Sigmoid colon (tissue), 7 donors: Measurements from ENCODE around the gene CPEB3. TPM values are rescaled to one million over a fixed set of nuclear protein-coding genes. Genes with fewer than 3 reads are reported as not detected.

Source experiments
- DNase-seq: peaks from one replicate; pipeline ENCODE4 v3.0.0-alpha.2; 2019
- H3K27ac ChIP-seq, 4 donors: fragments of 200-600 bp; sonication (generic); one replicate each; pipeline ENCODE4 v1.5.1; 2016 to 2019; ENCODE audit warnings: mild to moderate bottlenecking in 1 of 4
- H3K27me3 ChIP-seq, 3 donors: fragments of 200-600 bp; sonication (generic); one replicate each; pipeline ENCODE4 v1.5.1; 2019; ENCODE audit warnings: mild to moderate bottlenecking in 1 of 3
- H3K36me3 ChIP-seq, 4 donors: fragments of 200-600 bp; sonication (generic); one replicate each; pipeline ENCODE4 v1.5.1; 2016 to 2019
- H3K4me1 ChIP-seq, 4 donors: fragments of 200-600 bp; sonication (generic); one replicate each; pipeline ENCODE4 v1.5.1; 2017 to 2019
- H3K4me3 ChIP-seq, 4 donors: fragments of 200-600 bp; sonication (generic); one replicate each; pipeline ENCODE4 v1.5.1; 2017 to 2019; ENCODE audit warnings: mild to moderate bottlenecking in 2 of 4, moderate library complexity in 1 of 4
- H3K9me3 ChIP-seq, 4 donors: fragments of 200-600 bp in 3 of 4; sonication (generic) in 3 of 4; one replicate each; pipeline versions ENCODE4 v1.5.1 to v1.6.1; 2013 to 2019
- CTCF ChIP-seq, 4 experiments: fragments of 450-650 bp in 3 of 4; fragments of 200-600 bp in 1 of 4; IDR thresholded peaks; one replicate each; pipeline ENCODE4 v1.5.1; 2016 to 2019; ENCODE audit warnings: antibody characterized with exemption in 4 of 4, mild to moderate bottlenecking in 3 of 4, moderate library complexity in 2 of 4
- EP300 ChIP-seq, 4 donors: sonication (generic); formaldehyde crosslinking; IDR thresholded peaks; one replicate each; pipeline ENCODE4 v1.6.1; 2017; ENCODE audit warnings: antibody characterized with exemption in 4 of 4
- POLR2A ChIP-seq, 2 donors: fragments of 450-650 bp; IDR thresholded peaks; one replicate each; pipeline ENCODE4 v1.6.1; 2016; ENCODE audit warnings: antibody characterized with exemption in 2 of 2, mild to moderate bottlenecking in 2 of 2, moderate library complexity in 2 of 2
- POLR2AphosphoS5 ChIP-seq, 4 donors: sonication (generic); formaldehyde crosslinking; IDR thresholded peaks; one replicate each; pipeline ENCODE4 v1.6.1; 2017; ENCODE audit warnings: antibody characterized with exemption in 4 of 4
- WGBS, 2 donors: extraction: QIAGEN DNeasy Blood & Tissue Kit; methylation state at CpG; one replicate each; pipeline ENCODE4 v1.1.7; 2013; 5-methylcytosine and 5-hydroxymethylcytosine counted together
- intact Hi-C: fragments of 100-400 bp; cut with DNase I; formaldehyde crosslinking; loops from one replicate; pipeline ENCODE4 v1.15.1; 2023
- polyA plus RNA-seq, 3 donors: library from polyadenylated mRNA; stranded (reverse); fragments of 200-250 nt; gene quantifications; one replicate each; pipeline ENCODE4 v1.2.3, GENCODE V29; 2013
- total RNA-seq, 4 donors: library from RNA; depleted of rRNA; stranded (reverse); fragments of >200 nt; gene quantifications; one replicate each; pipeline ENCODE4 v1.1.0, GENCODE V29; 2016
- donor health status: healthy with polysubstance abuse.
- donor health status: Bipolar disorder and iron deficiency.
- donor health status: healthy.

CPEB3 gene
- total and polyA plus RNA-seq, 7 donors, result 1.6 to 7.7 (median 6.6) TPM

GRCh38 chr10:92183199-92183598, 107.7 kb downstream of the CPEB3 start:
- peaks cover 0 to 8% (median 0%) of the 10 kb centered on the region in 4 donors for H3K36me3 ChIP-seq
- no peak overlapping the region for H3K27ac ChIP-seq
- H3K4me1 ChIP-seq, result peaks cover 0 to 7% (median 0%) of the 10 kb centered on the region in 4 donors
- TF ChIP-seq CTCF (IDR thresholded peaks at IDR 0.05) (no peak), POLR2A (IDR thresholded peaks at IDR 0.05) (no peak), POLR2AphosphoS5 (IDR thresholded peaks at IDR 0.05) (no peak), EP300 (IDR thresholded peaks at IDR 0.05) (no peak)
- intact Hi-C loops, result no loop called here
- no peak for DNase-seq
- 94 to 96% methylated on average over 4 of the region's 4 CpGs for WGBS, 2 donors
- H3K27me3 ChIP-seq, result no peaks in the 10 kb centered on the region
- H3K9me3 ChIP-seq, result no peaks in the 10 kb centered on the region
- no peak overlapping the region for H3K4me3 ChIP-seq

GRCh38 chr10:92181575-92181974, 109.3 kb downstream of the CPEB3 start:
- DNase-seq, result no peak
- TF ChIP-seq POLR2A (IDR thresholded peaks at IDR 0.05) (no peak), CTCF (IDR thresholded peaks at IDR 0.05) (no peak), POLR2AphosphoS5 (IDR thresholded peaks at IDR 0.05) (no peak), EP300 (IDR thresholded peaks at IDR 0.05) (no peak)
- Histone ChIP-seq H3K36me3 (peaks cover 0 to 8% (median 0%) of the 10 kb centered on the region in 4 donors), H3K9me3 (no peaks in the 10 kb centered on the region), H3K27ac (no peak overlapping the region), H3K4me3 (no peak overlapping the region), H3K27me3 (no peaks in the 10 kb centered on the region), H3K4me1 (peaks cover 0 to 7% (median 0%) of the 10 kb centered on the region in 4 donors)
- 36 to 49% methylated on average over 2 of the region's 2 CpGs for WGBS, 2 donors
- intact Hi-C loops, result no loop called here

GRCh38 chr10:92180399-92180798, 110.5 kb downstream of the CPEB3 start:
- 17 to 57% methylated on average over 1 of the region's 1 CpG for WGBS, 2 donors
- TF ChIP-seq POLR2AphosphoS5 (IDR thresholded peaks at IDR 0.05), result no peak
- no peak for TF ChIP-seq CTCF (IDR thresholded peaks at IDR 0.05)
- no peak for TF ChIP-seq EP300 (IDR thresholded peaks at IDR 0.05)
- no peak for TF ChIP-seq POLR2A (IDR thresholded peaks at IDR 0.05)
- DNase-seq, result no peak
- intact Hi-C loops, result no loop called here
- Histone ChIP-seq H3K4me3 (no peak overlapping the region), H3K36me3 (peaks cover 0 to 6% (median 0%) of the 10 kb centered on the region in 4 donors), H3K27me3 (no peaks in the 10 kb centered on the region), H3K9me3 (no peaks in the 10 kb centered on the region), H3K27ac (no peak overlapping the region), H3K4me1 (peaks cover 0 to 7% (median 0%) of the 10 kb centered on the region in 4 donors)

- H3K27ac ChIP-seq, result no peak overlapping the region
- no peaks in the 10 kb centered on the region for H3K9me3 ChIP-seq
- no peak overlapping the region for H3K4me3 ChIP-seq
- 97 to 98% methylated on average over 1 of the region's 1 CpG for WGBS, 2 donors
- peaks cover 0 to 3% (median 0%) of the 10 kb centered on the region in 4 donors for H3K36me3 ChIP-seq
- TF ChIP-seq POLR2A (IDR thresholded peaks at IDR 0.05) (no peak), POLR2AphosphoS5 (IDR thresholded peaks at IDR 0.05) (no peak), CTCF (IDR thresholded peaks at IDR 0.05) (no peak), EP300 (IDR thresholded peaks at IDR 0.05) (no peak)
- H3K27me3 ChIP-seq, result no peaks in the 10 kb centered on the region
- intact Hi-C loops, result no loop called here
- H3K4me1 ChIP-seq, result peaks cover 0 to 7% (median 0%) of the 10 kb centered on the region in 4 donors
- no peak for DNase-seq
Observed at GRCh38 chr10:92177546-92177945, 113.3 kb downstream of the CPEB3 start.

- Histone ChIP-seq H3K27me3 (no peaks in the 10 kb centered on the region), H3K4me3 (no peak overlapping the region), H3K27ac (no peak overlapping the region), H3K9me3 (no peaks in the 10 kb centered on the region), H3K4me1 (no peaks in the 10 kb centered on the region), H3K36me3 (no peaks in the 10 kb centered on the region)
- TF ChIP-seq EP300 (IDR thresholded peaks at IDR 0.05) (no peak), CTCF (IDR thresholded peaks at IDR 0.05) (no peak), POLR2A (IDR thresholded peaks at IDR 0.05) (no peak), POLR2AphosphoS5 (IDR thresholded peaks at IDR 0.05) (no peak)
- WGBS, 2 donors, result 78 to 94% methylated on average over 5 of the region's 5 CpGs
- no peak for DNase-seq
- intact Hi-C loops, result no loop called here
Observed at GRCh38 chr10:92175164-92175563, 115.7 kb downstream of the CPEB3 start.
